GM19025 (cell line): ENCODE measurements around the gene RER1.

ENCODE experiments used
- ATAC-seq: cut with Tn5 transposase; IDR thresholded peaks from one replicate; pipeline ENCODE4 v1.9.1; 2021; ENCODE audit warnings: mild to moderate bottlenecking, low read depth, moderate library complexity; ENCODE audit not compliant: unreplicated experiment

RER1 gene

DNA sequence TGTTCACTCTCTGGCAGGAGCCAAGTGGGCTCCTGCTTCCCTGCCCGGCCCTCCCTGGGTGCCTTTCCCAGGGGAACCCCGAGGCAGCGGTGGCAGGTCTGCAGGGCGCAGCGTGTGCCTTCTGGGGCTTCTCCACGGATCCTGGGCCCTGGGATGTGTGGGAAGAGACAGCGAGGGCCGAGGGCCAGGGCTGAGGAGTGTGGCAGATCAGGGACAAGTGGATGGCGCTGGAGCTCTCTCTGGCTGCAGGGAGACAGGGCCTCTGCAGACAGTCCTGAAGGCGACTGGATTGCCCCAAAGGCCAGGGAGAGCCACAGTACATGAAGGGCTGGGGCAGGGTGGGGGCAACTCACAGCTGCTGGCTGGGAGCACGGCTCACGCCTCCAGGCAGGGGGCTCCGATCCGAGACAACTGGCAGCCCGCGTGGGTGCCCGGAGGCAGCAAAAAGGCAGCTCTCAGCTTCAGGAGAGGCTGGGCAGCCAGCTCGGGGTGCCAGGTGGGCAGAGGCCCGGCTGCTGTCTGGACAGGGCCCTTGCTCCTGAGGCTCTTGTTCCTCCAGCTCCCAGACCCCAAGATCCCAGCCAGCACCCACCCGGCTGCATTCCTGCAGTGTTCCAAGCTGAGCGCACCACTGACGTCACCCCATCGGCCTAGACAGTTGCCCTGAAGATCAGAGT, 16.3 kb upstream of the RER1 start:
- ATAC-seq: no peak

DNA sequence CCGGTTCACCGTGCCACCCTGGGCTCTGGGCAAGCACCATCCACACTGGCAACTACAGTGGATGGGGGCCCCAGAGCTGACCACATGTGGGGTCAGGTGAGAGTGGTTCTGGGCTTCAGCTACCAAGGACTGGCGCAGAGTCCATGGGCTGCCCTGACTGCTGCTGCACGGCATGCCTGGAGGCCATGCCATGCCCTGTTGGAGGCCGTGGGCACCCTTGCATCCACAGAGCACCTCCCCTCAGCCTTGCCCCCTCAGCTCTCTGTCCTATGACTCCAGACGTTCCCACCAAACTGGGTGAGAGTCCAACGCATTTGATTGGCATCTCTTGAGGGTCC, 15.7 kb upstream of the RER1 start:
- no peak for ATAC-seq

DNA sequence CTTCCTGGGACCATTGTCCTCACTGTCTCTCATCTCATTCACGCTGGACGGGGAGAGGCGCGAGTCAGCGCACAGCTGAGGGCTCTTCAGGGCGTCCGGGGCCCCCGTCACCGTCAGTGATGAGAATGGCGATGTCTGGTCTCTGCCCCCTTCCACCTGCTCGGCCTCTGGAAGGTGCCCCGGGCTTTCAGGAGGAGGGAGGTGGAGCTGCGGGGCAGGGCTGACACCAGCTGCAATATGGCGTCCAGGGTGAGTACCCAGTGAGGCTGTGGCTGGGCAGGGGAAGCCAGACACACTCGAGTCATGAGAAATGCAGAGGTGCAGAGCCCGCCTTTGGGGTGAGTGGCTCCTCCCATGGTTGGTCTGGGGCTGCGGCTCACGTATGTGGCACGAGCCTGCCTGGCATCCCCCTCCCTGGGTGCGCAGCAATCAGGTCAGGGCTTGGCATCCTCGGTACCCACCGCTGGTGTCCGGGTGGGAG, 15.3 kb upstream of the RER1 start:
- no peak for ATAC-seq

DNA sequence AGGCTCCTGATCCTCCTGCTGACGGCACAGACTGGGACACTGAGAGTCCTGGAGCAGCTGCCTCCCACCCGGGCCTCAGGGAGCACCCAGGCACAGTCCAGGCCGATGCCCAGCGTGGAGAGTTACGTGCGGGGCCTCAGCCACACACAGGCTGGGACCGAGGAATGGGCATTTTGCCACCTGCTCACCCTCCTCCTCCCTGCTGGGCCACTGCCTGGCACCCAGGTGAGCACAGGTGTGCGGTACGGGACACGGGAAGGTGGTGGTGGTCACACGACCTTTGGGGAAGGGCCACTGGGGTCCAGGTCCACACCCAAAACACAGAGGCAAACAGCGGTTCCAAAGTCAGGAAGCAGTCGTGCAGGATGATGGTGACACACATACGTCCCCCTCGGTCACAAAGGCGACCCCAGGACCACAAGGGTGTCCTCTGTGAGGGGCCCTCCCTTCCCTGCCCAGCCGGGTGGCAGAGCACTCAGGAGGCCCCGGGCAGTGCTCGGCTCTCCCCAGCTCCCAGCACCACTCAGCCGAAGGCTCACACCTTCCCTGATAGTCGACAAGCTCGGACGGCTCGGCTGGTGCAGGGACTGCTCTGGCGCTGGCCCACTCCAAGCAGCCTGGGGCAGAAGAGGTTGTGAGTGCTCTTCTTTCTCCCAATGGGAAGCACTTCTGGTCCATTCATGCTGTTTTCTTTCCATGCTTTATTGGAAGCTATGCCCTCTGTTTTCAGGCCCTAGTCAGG, 14.5 kb upstream of the RER1 start:
- ATAC-seq: no peak

GRCh38 chr1:2377751-2378440, 13.7 kb upstream of the RER1 start:
- ATAC-seq: no peak

DNA sequence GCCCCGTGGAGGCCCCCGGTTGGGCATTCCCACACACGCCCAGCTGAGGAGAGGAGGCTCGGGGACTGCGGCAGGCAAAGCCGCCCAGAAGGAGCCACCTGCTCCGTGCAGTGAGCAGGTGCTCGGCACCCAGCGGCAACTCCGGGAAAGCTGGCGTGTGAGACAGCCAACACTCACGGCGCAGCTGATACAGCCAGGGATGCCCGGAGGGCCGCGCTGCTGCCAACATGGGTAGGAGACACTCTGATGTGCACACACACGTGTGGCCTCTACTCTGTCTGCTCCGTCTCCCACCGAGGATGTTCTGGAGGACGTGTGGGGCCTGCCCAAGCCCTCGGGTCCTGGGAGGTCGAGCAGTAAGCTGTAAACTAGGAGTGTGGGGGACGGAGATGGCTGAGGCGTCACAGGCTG, 13.2 kb upstream of the RER1 start:
- no peak for ATAC-seq

- no peak for ATAC-seq
Measured at GRCh38 chr1:2378956-2379732, 12.5 kb upstream of the RER1 start.

DNA sequence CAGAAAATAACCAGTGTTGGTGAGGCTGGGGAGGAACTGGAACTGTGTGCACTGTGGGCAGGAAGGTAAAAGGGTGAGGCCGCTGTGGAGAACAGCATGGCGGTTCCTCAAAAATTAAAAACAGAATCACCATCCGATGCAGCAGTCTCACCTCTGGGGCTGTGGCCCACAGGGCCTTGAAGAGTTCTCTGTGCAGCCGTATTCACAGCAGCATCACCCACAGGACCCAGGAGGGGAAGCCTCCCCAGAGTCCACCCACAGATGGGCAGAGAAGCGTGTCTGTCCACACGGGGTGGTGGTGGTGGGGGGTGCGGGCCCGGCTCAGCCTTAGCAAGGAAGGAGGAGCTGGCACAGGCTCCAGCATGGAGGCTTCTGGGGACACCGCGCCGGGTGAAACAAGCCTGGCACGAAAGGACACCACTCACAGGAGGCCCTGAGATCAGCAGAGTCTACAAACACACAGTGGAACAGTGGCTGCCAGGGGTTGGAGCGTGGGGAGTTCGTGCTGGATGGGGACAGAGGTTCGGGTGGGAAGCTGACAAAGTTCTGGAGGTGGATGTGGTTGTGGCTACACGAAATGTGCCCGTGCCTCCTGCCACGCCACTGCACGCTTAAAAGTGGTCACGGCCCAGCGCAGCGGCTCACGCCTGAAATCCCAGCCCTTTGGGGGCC, 11.8 kb upstream of the RER1 start:
- no peak for ATAC-seq

GRCh38 chr1:2380816-2381591, 10.6 kb upstream of the RER1 start:
- ATAC-seq: no peak

GRCh38 chr1:2381741-2382620, 9.7 kb upstream of the RER1 start:
- ATAC-seq: no peak

DNA sequence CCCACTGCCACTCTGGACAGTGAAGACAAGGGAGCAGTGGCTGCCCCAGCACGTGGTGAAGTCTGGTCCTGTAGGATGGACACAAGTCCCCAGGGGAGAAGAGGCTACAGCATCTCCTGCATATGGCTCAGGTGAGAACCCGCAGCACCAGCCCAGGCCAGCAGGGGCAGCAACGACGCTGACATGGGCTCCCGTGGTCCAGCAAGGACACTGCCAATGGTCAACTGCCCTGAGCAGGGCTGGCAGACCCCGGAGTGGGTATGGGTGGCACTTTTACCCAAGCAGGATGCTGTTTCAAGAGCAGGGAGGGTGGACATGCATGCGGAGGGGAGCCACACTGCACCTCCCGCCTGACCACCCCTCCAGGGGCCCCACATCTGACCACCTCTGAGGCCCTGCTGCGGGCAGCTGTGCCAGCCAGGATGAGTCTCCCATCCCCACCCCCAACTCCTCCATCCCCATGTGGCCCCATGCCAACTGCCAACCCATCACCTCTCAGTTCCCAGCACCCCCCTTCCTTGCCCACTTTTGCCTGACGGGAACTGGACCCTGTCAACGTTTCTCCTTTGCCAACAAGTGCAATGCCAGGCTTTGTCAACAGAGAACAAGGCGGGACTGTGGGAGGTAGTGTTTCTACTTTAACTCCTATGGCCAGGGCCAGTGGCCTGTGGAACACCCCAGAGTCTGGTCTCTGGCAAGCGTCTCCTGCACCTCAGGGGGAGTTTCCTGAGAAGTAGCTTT, 8.8 kb upstream of the RER1 start:
- no peak for ATAC-seq

GRCh38 chr1:2383576-2383975, 8.1 kb upstream of the RER1 start:
- ATAC-seq: no peak

- ATAC-seq: no peak
Measured at GRCh38 chr1:2384130-2384860, 7.3 kb upstream of the RER1 start.

GRCh38 chr1:2384941-2385481, 6.6 kb upstream of the RER1 start:
- no peak for ATAC-seq

- no peak for ATAC-seq
Measured at GRCh38 chr1:2385606-2386280, 5.9 kb upstream of the RER1 start.
